Measurements from ENCODE around the gene UBD.

The UBD gene

DNA sequence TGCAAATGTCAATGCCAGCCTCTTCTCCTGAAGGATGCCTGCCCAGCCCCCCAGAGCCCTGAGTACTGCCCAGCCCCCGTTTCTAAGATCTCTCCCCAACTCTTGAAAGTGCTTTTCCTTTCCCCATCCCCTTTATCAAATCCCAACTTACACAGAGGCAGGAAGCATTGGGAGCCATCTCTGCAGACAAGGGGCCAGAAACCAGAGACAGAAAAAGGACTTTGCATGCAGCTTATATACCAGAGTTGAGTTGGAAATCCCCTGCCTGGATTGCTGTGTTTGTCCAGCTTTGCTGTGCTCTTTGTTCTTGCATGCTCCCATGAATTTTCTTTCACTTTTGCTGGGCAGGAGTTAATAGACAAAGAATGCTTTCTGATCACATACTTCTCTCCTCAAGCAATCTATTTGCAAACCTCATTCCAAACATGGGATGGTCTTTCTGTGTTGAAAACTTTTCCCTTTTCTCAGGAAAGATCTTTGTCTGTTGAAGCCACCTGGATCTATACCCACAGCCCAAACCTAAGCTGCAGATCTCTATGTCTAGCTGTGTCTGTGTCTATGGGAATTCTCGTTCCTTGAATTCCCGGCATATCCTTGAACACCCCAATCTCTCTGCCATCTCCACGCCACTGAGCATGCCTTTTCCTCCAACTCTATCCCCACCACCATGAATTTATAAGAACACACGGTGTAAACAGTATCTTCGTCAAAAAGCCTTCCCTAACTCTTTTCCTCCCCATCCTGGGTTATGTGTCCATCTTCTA is at the start of gene UBD:
TSS of gene UBD (minus strand) at position 209 of the 764 bp plus-strand sequence. CDS start at position 178, 31 bp downstream.
- no peak for FAIRE-seq

DNA sequence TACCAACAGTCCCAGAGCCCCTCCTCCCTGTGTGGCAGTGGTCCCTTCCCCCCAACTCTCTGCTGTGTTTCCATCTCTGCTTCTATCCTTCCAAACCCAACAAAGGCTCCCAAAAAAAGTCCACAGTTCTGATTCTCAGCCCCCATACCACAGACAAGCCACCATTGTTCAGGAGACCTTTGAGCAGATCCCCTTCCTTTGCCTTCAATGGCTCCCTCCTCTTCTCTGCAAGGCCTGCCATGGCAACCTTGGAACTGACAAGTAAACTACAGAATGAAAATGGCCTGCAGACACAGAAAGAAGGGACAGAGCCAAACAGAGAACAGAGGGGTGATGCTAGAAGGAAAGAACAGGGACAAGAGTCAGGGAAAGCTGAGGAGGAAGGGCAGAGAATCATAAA is 48.6 kb upstream of the UBD start:
- no peak for FAIRE-seq

DNA sequence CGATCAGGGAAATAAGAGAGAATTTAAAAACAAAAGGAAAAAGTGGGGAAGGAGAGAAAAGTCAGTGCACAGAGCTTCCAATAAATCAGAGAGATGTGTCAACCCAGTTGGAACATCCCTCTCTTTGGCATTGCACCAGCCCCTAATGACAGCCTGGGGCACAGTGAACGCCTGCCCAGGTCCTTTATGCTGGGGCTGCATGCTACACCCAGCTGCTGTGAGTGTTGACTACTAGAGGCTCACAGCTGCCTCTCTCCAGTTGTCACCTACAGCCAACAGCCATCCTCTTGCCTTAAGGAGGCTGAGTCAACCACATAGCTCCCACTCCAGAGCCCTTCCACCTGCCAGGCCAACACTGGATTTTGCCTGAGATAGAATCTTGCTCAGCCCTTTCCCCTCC is 44.4 kb upstream of the UBD start:
- no peak for FAIRE-seq

- FAIRE-seq = no peak
Observed at GRCh38 chr6:29603456-29603855, 43.9 kb upstream of the UBD start.

- no peak for FAIRE-seq
Observed at GRCh38 chr6:29602564-29603361, 43.2 kb upstream of the UBD start.

DNA sequence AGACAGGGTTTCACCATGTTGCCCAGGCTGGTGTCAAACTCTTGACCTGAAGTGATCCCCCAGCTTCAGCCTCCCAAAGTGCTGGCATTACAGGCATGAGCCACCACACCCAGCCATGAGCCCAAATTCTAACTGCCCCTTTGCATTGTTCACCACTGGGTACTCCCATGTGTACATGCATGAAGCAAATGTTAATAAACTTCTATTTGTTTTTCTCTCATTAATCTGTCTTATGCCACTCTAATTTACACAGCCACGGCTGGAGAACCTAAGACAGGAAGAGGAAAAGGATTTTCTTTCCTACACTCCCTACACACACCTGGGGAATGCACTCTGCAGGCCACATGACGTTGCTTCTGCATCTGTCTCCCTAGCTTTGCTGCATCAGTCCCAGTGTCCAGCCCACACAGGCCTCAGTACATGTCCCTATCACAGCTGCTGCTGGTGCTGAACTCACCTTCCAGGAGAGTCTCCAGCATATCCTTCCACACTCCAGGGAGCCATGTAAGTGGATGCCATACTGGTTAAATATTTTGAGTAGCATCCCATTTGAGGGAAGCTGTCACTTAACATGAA is 38.7 kb upstream of the UBD start:
- FAIRE-seq = no peak

- no peak for FAIRE-seq
Observed at GRCh38 chr6:29597184-29597583, 37.7 kb upstream of the UBD start.

- no peak for FAIRE-seq
Observed at GRCh38 chr6:29596381-29596900, 36.9 kb upstream of the UBD start.

- no peak for FAIRE-seq
Observed at GRCh38 chr6:29593199-29593855, 33.8 kb upstream of the UBD start.

DNA sequence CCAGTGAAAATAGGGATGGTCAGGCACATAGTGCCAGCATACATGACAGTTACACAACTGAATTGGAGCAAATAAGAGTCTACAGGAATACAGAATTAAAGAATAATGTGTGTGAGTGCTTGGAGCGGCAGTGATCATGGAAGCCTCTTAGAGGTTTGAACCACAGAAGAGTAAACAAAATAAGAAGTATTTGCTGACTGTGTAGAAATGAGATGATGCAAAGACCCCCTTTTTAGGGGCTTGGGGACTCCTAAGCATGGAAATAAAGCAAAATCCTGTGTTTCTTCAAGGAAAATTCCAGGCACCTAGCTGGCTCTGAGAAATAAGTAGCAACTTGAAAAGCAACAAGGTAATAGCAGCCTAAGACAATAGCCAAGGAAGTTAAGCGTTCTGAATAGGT is 32.1 kb upstream of the UBD start:
- no peak for FAIRE-seq

GRCh38 chr6:29590218-29590808 is 30.8 kb upstream of the UBD start:
- FAIRE-seq = no peak

DNA sequence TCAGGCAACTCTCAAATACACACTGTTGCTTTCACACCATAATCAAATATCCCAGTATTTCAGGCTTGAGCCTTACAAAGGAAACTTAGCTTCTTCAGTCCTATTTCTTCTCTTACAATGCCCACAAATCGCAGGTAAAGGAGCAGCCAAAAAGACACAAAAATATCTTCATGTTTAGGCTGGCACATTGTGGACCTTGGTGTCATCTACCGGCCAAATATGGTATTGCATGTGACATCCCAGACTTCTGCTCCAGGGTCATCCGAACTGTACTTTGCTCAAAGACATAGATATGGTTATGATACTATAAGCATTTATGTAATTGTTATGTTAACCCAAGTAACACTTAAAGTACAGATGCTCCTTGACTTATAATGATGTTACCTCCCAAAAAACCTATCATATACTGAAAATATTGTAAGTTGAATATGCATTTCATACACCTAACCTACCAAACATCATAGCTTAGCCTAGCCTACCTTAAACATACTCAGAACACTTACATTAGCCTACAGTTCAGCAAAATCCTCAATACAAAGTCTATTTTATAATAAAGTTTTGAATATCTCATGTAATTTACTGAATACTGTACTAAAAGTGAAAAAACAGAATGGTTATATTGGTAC is 30.0 kb upstream of the UBD start:
- FAIRE-seq = peak; percentile 57

GRCh38 chr6:29584821-29585220 is 25.3 kb upstream of the UBD start, which contains the start of gene OR2H2:
TSS of gene OR2H2 (plus strand) at chr6:29585121. CDS start at chr6:29587945, 2,824 bp downstream.
- FAIRE-seq = no peak

DNA sequence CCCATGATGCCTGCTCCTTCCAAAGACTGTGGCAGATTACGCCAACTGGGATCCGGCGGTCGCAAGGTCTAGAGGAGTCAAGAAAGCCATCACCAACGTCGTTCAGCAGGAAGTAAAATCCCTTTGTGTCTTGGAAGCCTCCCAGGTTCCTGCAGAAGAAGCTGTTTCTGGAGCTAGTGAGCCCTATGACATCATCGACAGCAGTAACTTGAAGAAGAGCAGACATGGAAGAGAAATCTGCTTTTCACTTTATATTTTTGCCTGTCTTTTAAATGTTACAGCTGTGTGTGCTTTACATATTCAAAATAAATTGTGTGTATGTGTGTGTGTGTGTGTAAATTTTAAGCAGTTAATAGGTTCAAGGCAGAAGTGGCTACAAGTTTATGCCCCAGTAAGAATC is 18.0 kb upstream of the UBD start:
- no peak for FAIRE-seq

- no peak for FAIRE-seq
Observed at GRCh38 chr6:29576056-29576455, 16.5 kb upstream of the UBD start.

GRCh38 chr6:29567991-29568390 is 8.5 kb upstream of the UBD start:
- no peak for FAIRE-seq

GRCh38 chr6:29567541-29567940 is 8.0 kb upstream of the UBD start:
- FAIRE-seq = peak; percentile 29

DNA sequence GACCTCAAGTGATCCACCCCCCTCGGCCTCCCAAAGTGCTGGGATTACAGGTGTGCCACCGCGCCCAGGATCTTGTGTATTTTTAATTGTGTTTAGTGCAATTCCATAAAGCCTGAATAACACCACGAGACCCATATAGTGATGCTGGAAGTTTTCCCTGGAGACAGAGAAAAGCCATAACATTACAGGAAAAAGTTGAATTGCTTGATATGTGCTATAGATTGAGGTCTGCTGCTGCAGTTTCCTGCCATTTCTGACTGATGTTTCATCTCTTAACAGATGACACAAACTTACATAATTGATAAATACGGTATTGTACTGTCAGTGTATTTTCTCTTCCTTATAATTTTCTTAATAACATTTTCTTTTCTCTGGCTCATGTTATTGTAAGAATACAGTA is 7.3 kb upstream of the UBD start:
- FAIRE-seq = no peak

GRCh38 chr6:29564875-29565274 is 5.3 kb upstream of the UBD start:
- no peak for FAIRE-seq

DNA sequence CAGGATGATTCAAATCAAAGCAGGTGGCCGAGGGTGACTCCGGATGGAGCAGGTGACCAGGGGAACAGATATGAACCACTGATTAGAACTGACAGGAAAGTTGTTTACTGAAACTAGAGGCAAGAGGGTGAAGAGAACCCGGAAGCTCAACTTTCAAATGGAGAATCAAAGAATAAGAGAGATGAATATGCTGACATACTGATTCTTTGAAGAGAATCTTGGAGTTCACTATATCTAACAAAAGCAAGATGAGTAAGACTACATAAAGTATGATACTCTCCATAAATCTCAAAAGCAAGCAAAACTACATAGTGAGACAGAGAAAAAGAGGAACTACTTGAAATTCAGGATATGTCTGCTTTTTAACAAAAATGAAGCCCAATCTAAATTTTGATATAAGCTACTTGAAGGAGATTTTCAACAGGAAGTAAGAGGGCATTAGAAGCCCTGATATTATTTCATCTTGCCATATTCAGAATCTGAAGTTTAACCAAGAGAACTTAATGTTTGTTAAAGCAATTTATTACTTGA is 4.0 kb upstream of the UBD start:
- FAIRE-seq = no peak

DNA sequence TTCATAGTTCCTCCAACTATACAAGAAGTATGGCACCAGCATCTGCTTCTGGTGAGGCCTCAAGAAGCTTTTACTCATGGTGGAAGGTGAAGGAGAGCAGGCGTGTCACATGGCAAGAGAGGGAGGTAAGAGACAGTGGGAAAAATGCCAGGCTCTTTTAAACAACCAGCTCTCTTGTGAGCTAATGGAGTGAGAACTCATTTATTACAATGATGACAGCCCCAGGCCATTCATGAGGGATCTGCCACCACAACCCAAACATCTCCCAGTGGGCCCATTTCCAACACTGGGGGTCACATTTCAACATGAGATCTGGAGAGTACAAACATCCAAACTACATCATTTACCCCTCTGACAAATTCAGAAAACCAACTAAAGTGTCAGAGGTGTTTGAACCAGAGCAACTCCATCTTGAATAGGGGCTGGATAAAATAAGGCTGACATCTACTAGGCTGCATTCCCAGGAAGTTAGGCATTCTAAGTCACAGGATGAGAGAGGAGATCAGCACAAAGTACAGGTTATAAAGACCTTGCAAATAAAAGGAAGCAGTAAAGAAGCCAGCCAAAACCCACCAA is 2.2 kb upstream of the UBD start:
- FAIRE-seq = no peak
